Astrocyte of the spinal cord (primary cell): ENCODE measurements around the gene LRP6.

Experiments
- DNase-seq: peaks from one replicate; pipeline ENCODE4 v3.0.0; 2011; ENCODE audit warnings: low read depth, low spot score
- H3K4me3 ChIP-seq: 2 replicates; pipeline ENCODE4 v1.5.1; 2011; ENCODE audit warnings: low read depth, mild to moderate bottlenecking, low read length, moderate library complexity
- in situ Hi-C: cut with HindIII; loops from 2 replicates; pipeline ENCODE4 v1.10.0; 2017; ENCODE audit warnings: low sequenced_read_pairs
- TF ChIP-seq, protein P1 (sequence below): IDR thresholded peaks from 2 replicates; pipeline ENCODE4 v1.5.1; 2012; ENCODE audit warnings: low read depth, mild to moderate bottlenecking, low read length, inconsistent platforms

The LRP6 gene

DNA sequence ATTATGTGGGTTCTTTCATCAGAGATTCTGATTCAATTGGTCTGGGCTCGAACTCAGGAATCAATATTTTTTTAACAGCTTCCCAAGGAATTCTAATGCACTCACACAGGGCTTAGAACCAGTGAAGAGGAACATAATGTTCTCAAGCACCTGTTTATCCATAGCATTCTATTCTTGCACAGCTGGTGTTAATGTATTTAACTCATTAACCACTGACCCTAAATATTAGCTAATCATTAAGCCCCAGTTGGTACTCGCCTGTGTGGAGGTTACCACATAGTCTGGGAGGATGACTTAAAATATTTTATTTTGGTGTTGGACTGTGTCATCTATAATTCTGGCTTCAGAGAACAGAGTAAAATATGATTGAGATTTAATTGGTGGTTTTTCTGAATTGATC lies 45.3 kb downstream of the LRP6 start:
- no peak overlapping the region for H3K4me3 ChIP-seq
- in situ Hi-C loops = no loop called here
- TF ChIP-seq, protein P1, sequence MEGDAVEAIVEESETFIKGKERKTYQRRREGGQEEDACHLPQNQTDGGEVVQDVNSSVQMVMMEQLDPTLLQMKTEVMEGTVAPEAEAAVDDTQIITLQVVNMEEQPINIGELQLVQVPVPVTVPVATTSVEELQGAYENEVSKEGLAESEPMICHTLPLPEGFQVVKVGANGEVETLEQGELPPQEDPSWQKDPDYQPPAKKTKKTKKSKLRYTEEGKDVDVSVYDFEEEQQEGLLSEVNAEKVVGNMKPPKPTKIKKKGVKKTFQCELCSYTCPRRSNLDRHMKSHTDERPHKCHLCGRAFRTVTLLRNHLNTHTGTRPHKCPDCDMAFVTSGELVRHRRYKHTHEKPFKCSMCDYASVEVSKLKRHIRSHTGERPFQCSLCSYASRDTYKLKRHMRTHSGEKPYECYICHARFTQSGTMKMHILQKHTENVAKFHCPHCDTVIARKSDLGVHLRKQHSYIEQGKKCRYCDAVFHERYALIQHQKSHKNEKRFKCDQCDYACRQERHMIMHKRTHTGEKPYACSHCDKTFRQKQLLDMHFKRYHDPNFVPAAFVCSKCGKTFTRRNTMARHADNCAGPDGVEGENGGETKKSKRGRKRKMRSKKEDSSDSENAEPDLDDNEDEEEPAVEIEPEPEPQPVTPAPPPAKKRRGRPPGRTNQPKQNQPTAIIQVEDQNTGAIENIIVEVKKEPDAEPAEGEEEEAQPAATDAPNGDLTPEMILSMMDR = no peak
- no peak for DNase-seq

DNA sequence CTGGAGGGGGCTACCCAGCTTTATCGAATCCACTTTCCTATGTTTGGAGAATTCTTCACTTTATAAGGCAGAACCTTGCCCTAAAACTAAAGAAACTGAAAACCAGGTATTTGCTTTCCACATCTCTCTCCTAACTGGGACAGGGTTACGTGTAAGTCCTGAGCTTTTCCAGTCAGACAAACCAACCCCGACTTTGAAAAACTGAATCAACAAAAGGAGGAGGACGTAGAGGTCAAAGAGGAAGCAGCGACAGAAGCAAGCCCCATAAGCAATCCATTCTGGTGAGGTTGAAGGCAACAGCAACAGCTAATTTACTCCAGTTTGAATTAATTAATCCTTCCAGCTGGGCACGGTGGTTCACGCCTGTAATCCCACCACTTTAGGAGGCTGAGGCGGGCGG lies 47.2 kb downstream of the LRP6 start:
- TF ChIP-seq, protein P1 = no peak
- DNase-seq = no peak
- in situ Hi-C loops = no loop called here
- no peak overlapping the region for H3K4me3 ChIP-seq

DNA sequence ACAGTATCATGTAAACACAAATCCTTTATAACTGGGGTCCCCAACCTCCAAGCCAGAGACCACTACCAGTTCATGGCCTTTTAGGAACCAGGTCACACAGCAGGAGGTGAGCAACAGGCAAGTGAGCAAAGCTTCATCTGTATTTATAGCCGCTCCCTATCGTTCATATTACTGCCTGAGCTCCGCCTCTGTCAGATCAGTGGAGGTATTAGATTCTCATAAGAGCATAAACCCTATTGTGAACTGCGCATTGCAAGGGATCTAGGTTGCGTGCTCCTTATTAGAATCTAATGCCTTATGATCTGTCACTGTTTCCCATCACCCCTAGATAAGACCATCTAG lies 49.9 kb downstream of the LRP6 start:
- in situ Hi-C loops = no loop called here

DNA sequence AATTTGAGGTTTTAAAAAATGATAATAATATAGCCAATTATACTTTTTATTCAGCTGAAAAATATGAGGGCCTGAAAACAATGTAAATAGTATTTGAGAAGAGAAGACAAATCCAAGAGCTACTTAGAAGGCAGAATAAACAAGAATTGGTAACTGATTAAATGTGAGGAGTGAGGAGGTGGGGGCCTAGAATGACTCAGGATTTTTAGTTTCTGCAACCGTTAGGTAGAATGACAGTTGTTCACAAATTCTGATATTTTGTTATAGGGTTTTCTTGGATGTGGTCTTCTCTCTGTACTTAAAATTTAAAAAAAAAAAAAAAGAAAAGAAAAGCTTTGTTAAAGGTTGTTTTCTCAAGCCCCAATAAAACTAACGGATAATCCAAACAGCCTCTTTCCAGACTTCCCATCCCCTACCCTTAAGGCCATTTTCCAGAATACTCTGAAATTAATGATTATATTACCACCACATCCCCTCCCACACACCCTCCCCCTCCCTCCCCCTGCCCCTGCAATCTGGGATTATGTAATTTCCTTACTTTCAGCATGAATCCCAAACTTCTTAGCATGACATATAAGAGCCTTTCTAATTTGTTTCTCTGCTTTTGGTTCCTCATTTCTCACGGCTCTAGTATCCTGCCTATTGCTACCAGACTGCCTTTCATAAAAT lies 50.4 kb downstream of the LRP6 start:
- no peak for DNase-seq
- no peak overlapping the region for H3K4me3 ChIP-seq
- in situ Hi-C loops = no loop called here
- TF ChIP-seq, protein P1 = no peak

More for the DNA sequence above, 49.9 kb downstream of the LRP6 start:
- no peak overlapping the region for H3K4me3 ChIP-seq
- TF ChIP-seq, protein P1 = no peak
- no peak for DNase-seq

DNA sequence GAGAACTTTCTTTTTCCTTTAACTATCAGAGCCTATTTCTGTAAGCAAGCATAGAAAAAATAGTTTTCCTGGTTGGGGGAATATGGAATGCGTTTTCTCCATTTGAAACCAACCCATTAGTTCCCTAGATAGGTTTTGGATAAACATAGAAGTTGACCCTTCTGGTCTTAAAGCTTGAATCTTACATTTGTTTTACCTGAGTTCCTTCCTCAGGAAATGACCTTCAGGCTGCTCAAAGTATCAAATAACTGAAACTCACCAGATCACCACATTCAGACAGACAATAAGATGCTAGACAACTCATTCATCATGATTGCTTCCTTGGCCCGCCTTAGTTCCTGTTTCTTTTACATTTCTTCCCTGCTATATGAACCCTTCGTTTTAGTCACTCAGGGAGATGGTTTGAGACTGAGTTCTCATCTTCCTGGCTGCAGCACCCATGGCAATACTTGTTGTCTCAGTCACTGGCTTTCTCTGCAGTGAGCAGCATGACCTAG lies 52.2 kb downstream of the LRP6 start:
- in situ Hi-C loops = no loop called here
- TF ChIP-seq, protein P1 = no peak
- DNase-seq = peak; percentile 53
- H3K4me3 ChIP-seq = no peak overlapping the region

DNA sequence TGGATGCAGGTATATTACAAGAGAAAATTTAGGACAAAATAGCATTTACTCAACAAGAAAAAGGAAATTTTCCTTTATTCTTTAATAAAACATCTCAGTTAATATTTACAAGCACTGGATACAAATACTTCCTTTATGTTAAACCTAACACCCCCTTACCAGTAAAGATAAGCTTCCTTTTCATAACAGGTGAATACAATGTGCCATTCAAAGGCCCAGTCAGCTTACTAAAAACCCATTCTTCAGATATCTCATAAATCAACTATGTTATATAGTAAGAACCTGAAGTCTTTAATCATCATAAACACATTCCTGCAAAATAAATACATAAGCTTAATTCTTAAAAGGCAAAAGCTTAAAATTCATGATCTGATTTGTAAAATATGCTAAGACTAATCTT lies 52.6 kb downstream of the LRP6 start:
- in situ Hi-C loops = no loop called here
- TF ChIP-seq, protein P1 = no peak
- no peak for DNase-seq
- H3K4me3 ChIP-seq = no peak overlapping the region
